Sigmoid colon (tissue), 7 donors: ENCODE results near the gene TXN. TPM values are rescaled to one million over a fixed set of nuclear protein-coding genes. Genes with fewer than 3 reads are reported as not detected.

ENCODE experiments used
- DNase-seq: peaks from one replicate; pipeline ENCODE4 v3.0.0-alpha.2; 2019
- H3K27ac ChIP-seq, 4 donors: fragments of 200-600 bp; sonication (generic); one replicate each; pipeline ENCODE4 v1.5.1; 2016 to 2019; ENCODE audit warnings: mild to moderate bottlenecking in 1 of 4
- H3K27me3 ChIP-seq, 3 donors: fragments of 200-600 bp; sonication (generic); one replicate each; pipeline ENCODE4 v1.5.1; 2019; ENCODE audit warnings: mild to moderate bottlenecking in 1 of 3
- H3K36me3 ChIP-seq, 4 donors: fragments of 200-600 bp; sonication (generic); one replicate each; pipeline ENCODE4 v1.5.1; 2016 to 2019
- H3K4me1 ChIP-seq, 4 donors: fragments of 200-600 bp; sonication (generic); one replicate each; pipeline ENCODE4 v1.5.1; 2017 to 2019
- H3K4me3 ChIP-seq, 4 donors: fragments of 200-600 bp; sonication (generic); one replicate each; pipeline ENCODE4 v1.5.1; 2017 to 2019; ENCODE audit warnings: mild to moderate bottlenecking in 2 of 4, moderate library complexity in 1 of 4
- H3K9me3 ChIP-seq, 4 donors: fragments of 200-600 bp in 3 of 4; sonication (generic) in 3 of 4; one replicate each; pipeline versions ENCODE4 v1.5.1 to v1.6.1; 2013 to 2019
- EP300 ChIP-seq, 4 donors: sonication (generic); formaldehyde crosslinking; IDR thresholded peaks; one replicate each; pipeline ENCODE4 v1.6.1; 2017; ENCODE audit warnings: antibody characterized with exemption in 4 of 4
- POLR2A ChIP-seq, 2 donors: fragments of 450-650 bp; IDR thresholded peaks; one replicate each; pipeline ENCODE4 v1.6.1; 2016; ENCODE audit warnings: antibody characterized with exemption in 2 of 2, mild to moderate bottlenecking in 2 of 2, moderate library complexity in 2 of 2
- POLR2AphosphoS5 ChIP-seq, 4 donors: sonication (generic); formaldehyde crosslinking; IDR thresholded peaks; one replicate each; pipeline ENCODE4 v1.6.1; 2017; ENCODE audit warnings: antibody characterized with exemption in 4 of 4
- WGBS, 2 donors: extraction: QIAGEN DNeasy Blood & Tissue Kit; methylation state at CpG; one replicate each; pipeline ENCODE4 v1.1.7; 2013; 5-methylcytosine and 5-hydroxymethylcytosine counted together
- intact Hi-C: fragments of 100-400 bp; cut with DNase I; formaldehyde crosslinking; loops from one replicate; pipeline ENCODE4 v1.15.1; 2023
- polyA plus RNA-seq, 3 donors: library from polyadenylated mRNA; stranded (reverse); fragments of 200-250 nt; gene quantifications; one replicate each; pipeline ENCODE4 v1.2.3, GENCODE V29; 2013
- total RNA-seq, 4 donors: library from RNA; depleted of rRNA; stranded (reverse); fragments of >200 nt; gene quantifications; one replicate each; pipeline ENCODE4 v1.1.0, GENCODE V29; 2016
- TF ChIP-seq, protein P1 (sequence below), 4 experiments: fragments of 450-650 bp in 3 of 4; fragments of 200-600 bp in 1 of 4; IDR thresholded peaks; one replicate each; pipeline ENCODE4 v1.5.1; 2016 to 2019; ENCODE audit warnings: antibody characterized with exemption in 4 of 4, mild to moderate bottlenecking in 3 of 4, moderate library complexity in 2 of 4
- donor health status: healthy with polysubstance abuse.
- donor health status: Bipolar disorder and iron deficiency.
- donor health status: healthy.

TXN gene
- total and polyA plus RNA-seq, 7 donors, result 94.9 to 827 (median 211) TPM

DNA sequence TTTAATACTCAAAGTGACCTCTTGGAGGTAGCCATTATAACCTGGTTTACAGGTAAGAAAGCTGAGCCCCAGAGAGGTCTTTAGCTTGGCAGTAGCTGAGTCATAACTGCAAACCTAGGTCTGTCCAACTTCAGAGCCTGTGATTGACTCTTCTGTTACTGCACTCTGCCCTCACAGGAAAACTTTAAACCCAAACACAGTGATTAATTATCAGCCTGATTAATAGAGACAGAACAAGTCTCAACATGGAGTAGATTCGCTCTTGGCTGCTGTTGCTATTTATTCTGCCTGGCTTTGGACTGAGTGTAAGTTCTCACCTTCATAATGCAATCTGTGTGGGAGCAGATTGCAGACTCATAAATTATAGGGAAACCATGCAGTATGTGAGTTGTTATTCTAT is 27.4 kb upstream of the TXN start:
- TF ChIP-seq POLR2A (IDR thresholded peaks at IDR 0.05) (no peak), EP300 (IDR thresholded peaks at IDR 0.05) (no peak), POLR2AphosphoS5 (IDR thresholded peaks at IDR 0.05) (no peak)
- TF ChIP-seq, protein P1, sequence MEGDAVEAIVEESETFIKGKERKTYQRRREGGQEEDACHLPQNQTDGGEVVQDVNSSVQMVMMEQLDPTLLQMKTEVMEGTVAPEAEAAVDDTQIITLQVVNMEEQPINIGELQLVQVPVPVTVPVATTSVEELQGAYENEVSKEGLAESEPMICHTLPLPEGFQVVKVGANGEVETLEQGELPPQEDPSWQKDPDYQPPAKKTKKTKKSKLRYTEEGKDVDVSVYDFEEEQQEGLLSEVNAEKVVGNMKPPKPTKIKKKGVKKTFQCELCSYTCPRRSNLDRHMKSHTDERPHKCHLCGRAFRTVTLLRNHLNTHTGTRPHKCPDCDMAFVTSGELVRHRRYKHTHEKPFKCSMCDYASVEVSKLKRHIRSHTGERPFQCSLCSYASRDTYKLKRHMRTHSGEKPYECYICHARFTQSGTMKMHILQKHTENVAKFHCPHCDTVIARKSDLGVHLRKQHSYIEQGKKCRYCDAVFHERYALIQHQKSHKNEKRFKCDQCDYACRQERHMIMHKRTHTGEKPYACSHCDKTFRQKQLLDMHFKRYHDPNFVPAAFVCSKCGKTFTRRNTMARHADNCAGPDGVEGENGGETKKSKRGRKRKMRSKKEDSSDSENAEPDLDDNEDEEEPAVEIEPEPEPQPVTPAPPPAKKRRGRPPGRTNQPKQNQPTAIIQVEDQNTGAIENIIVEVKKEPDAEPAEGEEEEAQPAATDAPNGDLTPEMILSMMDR (IDR thresholded peaks at IDR 0.05), result no peak
- Histone ChIP-seq H3K27ac (no peak overlapping the region), H3K27me3 (no peaks in the 10 kb centered on the region), H3K36me3 (no peaks in the 10 kb centered on the region), H3K9me3 (no peaks in the 10 kb centered on the region), H3K4me1 (no peaks in the 10 kb centered on the region), H3K4me3 (no peak overlapping the region)
- intact Hi-C loops, result no loop called here
- no peak for DNase-seq
- WGBS, 2 donors, result 17 to 61% methylated on average over 1 of the region's 1 CpG

GRCh38 chr9:110282739-110283081 is 26.4 kb upstream of the TXN start:
- WGBS, 2 donors, result 15 to 59% methylated on average over 6 of the region's 6 CpGs
- Histone ChIP-seq H3K36me3 (no peaks in the 10 kb centered on the region), H3K27me3 (no peaks in the 10 kb centered on the region), H3K9me3 (no peaks in the 10 kb centered on the region), H3K4me3 (no peak overlapping the region), H3K27ac (no peak overlapping the region), H3K4me1 (no peaks in the 10 kb centered on the region)
- no peak for DNase-seq
- intact Hi-C loops, result no loop called here
- TF ChIP-seq POLR2AphosphoS5 (IDR thresholded peaks at IDR 0.05) (no peak), EP300 (IDR thresholded peaks at IDR 0.05) (no peak), POLR2A (IDR thresholded peaks at IDR 0.05) (no peak)
- TF ChIP-seq, protein P1 (IDR thresholded peaks at IDR 0.05), result no peak

DNA sequence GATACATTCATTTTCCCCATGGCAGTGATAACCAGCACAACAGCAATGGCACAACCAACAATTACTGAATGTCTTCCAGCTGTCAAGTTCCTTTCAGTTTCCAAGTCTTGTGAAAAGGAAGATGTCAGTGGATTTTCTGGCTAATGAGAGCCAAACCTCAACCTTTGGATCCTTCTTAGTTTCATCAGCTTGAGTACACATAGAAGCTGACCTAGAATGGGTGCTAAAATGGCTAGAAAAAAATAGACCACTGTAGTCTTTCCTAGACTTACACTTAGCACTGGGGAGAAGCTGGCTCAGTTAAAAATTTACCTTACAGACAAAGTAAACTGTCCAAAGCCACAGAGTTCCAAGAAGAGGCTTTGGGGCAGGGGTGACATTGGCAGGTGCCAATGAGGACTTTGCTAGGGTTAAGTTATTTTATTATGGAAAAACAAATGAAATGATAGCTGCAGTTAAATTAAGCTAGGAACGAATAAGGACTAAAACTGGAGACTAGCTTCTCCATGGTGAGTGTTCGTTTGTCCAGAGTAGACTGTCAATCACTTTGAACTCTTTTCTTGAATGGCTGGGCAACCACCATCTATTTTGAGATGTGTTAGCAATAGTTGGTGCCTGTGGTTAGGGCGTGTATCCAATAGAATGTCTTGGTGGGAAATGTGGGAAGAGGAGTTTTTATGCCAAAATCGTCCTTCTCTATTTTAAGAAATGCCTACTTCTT is 25.9 kb upstream of the TXN start:
- no peak for DNase-seq
- Histone ChIP-seq H3K4me1 (no peaks in the 10 kb centered on the region), H3K27me3 (no peaks in the 10 kb centered on the region), H3K27ac (no peak overlapping the region), H3K4me3 (no peak overlapping the region), H3K36me3 (no peaks in the 10 kb centered on the region), H3K9me3 (no peaks in the 10 kb centered on the region)
- 9 to 40% methylated on average over 4 of the region's 4 CpGs for WGBS, 2 donors
- intact Hi-C loops, result no loop called here
- TF ChIP-seq, protein P1 (IDR thresholded peaks at IDR 0.05), result no peak
- TF ChIP-seq POLR2AphosphoS5 (IDR thresholded peaks at IDR 0.05), result no peak
- no peak for TF ChIP-seq POLR2A (IDR thresholded peaks at IDR 0.05)
- TF ChIP-seq EP300 (IDR thresholded peaks at IDR 0.05), result no peak

DNA sequence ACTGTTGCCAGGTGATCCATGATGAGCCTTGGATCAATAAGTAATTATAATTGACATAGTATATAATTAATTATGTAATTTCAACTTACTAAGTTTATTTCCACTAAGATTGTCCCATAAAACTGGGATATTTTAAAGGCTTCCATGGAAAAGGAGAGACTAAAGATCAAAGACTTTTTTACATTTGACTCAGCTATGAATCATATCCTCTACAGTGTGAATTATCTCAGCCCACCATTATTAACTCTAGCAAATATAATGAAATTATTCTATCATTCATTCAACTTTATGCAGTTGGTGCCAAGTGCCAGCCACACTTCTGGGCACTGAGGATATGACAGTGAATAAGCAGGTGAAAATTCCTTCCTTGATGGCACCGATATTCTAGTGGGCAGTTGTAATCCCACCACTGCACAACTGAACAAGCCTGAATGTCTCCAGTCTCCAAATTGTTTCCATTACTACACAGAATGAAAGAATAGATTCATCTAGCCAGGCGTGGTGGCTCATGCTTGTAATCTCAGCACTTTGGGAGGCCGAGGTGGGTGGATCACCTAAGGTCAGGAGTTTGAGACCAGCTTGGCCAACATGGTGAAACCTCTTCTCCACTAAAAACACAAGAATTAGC is 21.9 kb upstream of the TXN start:
- intact Hi-C loops, result no loop called here
- WGBS, 2 donors, result 88 to 90% methylated on average over 3 of the region's 3 CpGs
- no peak for DNase-seq
- no peak for TF ChIP-seq EP300 (IDR thresholded peaks at IDR 0.05)
- TF ChIP-seq, protein P1 (IDR thresholded peaks at IDR 0.05), result no peak
- no peak for TF ChIP-seq POLR2AphosphoS5 (IDR thresholded peaks at IDR 0.05)
- no peak for TF ChIP-seq POLR2A (IDR thresholded peaks at IDR 0.05)
- no peak overlapping the region for H3K27ac ChIP-seq
- no peaks in the 10 kb centered on the region for H3K27me3 ChIP-seq
- H3K9me3 ChIP-seq, result no peaks in the 10 kb centered on the region
- H3K4me1 ChIP-seq, result no peaks in the 10 kb centered on the region
- no peak overlapping the region for H3K4me3 ChIP-seq
- no peaks in the 10 kb centered on the region for H3K36me3 ChIP-seq
